ENCODE data around the gene CLIC3. TPM values are rescaled to one million over a fixed set of nuclear protein-coding genes. Genes with fewer than 3 reads are reported as not detected.

The CLIC3 gene
- polyA plus RNA-seq, 3 donors = 0.36 to 0.38 TPM; not detected in 1

DNA sequence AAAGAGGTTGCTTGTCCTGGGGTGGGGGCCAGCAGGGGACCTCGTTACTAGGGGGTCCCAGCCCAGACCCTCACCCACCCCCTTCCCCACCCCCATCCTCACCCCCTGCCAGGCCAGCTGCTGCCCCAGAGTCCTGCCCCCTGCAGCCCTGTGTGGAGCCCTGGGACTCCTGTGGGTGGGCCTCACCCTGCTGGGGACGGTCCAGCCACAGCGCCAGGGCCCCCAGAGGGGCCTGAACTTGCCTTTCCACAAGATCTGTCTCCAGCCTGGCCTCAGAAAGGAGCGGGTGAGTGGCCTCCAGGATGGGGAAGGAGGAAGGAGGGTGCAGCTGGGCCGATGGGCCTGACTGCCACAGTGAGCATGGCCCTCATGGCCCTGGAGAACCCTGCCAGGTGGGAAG, 26.6 kb downstream of the CLIC3 start:
- no peak for DNase-seq (ENCODE audit: low read depth in 3 of 3, low spot score in 2 of 3)

- no peak for DNase-seq (ENCODE audit: low read depth in 3 of 3, low spot score in 2 of 3)
Measured at GRCh38 chr9:136969150-136969549, 27.2 kb downstream of the CLIC3 start.

DNA sequence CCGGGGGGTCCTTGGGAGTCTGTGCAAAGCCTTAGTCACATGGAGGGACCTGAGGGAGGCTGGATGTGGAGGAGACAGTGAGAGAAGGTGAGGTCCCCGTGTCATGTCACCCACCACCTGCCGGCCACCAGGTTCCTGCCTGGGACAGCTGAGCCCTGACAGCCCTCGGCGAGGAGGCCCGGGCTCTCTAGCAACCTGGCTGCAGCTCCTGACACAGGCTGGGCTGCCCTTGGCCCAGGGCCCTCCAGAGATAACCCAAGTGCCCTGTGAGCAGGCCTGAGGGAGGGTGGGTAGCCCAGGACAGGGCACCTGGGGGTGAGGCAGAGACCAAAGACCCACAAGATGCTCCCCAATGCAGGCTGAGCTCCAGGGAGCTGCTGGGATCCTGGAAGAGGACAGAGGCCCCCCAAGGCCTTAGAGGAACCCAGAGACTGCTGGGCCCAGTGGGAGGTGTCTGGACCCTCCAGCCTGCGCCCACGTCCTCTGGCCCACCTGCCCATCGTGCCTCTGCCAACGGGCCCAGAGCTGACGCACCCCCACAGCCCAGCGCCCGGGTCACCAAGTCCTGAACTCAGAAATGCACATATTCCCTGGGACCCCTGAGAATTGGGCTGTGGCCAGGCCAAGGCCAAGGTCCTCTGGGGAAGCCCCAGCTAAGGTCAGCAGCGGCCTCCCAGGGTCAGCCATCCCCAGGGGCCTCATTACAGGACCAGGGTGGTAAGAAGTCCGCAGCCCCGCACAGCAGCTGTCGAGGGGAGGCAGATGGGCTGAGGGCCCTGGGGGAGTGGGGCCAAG, 27.8 kb downstream of the CLIC3 start:
- no peak for DNase-seq (ENCODE audit: low read depth in 3 of 3, low spot score in 2 of 3)

- DNase-seq (ENCODE audit: low read depth in 3 of 3, low spot score in 2 of 3) = no peak
Measured at GRCh38 chr9:136965771-136966484, 30.4 kb downstream of the CLIC3 start.

DNA sequence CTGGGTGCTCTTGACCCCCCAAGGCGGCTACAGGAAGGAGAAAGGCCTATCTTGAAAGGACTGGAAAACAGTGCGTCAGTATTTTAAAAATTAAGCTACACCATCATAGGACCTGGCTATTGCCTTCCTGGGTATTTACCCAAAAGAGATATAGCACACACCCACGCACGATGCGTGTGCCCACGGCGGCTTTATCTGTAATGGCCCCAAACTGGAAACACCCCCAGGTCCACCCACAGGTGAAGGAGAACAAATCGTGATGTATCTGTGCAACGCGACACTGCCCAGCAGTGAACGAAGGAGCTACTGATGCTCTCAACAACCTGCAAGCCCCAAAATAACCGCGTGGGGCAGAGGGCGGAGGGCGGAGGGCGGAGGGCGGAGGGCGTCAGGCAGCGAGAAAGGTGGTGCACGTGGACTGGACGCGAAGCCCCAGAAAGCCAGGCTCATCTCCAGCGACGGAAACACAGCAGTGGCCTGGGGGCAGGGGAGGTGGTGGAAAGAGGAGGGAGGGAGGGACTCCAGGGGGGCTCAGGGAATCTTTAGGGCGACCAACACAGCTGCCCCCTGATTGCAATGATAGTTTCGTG, 31.4 kb downstream of the CLIC3 start:
- no peak for DNase-seq (ENCODE audit: low read depth in 3 of 3, low spot score in 2 of 3)

DNA sequence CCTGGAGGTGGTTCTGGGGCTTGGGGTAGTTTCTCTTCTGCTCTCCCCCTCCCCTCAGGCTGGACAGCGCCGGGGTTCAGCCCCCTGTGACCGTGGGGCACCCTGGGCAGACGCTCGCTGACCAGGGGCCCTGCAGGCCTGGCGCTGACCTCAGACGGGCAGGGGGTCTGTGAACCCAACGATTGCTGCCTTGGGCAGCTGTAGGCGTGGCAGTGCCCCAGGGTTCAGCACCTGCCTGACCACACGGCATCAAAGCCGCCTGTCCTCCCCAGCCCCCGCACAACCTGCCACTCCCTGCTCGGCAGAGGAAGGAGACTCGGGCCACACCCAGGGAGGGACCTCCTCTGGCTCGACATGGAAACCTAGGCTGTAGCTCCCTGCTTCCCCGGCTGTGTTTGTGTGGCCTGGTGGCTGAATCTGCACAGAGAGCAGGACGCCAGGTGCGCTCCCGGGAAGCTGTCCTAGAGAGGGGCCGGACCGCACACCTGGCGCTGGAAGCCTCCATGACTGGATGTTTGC, 32.1 kb downstream of the CLIC3 start:
- no peak for DNase-seq (ENCODE audit: low read depth in 3 of 3, low spot score in 2 of 3)

GRCh38 chr9:136963751-136964150, 32.6 kb downstream of the CLIC3 start:
- DNase-seq (ENCODE audit: low read depth in 3 of 3, low spot score in 2 of 3) = no peak

DNA sequence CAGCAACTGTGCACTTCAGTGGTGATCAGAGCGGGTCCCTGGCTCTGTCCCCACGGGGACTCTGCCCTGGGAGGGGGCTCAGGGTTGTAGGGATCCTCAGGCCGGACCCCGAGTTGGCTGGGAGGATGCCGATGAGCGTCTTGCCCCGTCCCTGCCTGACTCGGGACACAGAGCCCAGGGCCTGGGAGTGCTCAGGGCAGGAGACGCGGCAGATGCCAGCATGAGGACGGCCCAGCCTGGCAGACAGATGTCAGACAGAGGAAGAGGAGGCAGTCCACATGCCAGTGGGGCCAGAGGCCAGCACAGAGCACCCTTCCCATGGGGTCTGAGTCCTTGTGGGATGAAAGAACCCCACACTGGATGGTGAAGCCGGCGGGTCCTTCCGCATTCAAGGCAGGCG, 33.0 kb downstream of the CLIC3 start:
- no peak for DNase-seq (ENCODE audit: low read depth in 3 of 3, low spot score in 2 of 3)

DNA sequence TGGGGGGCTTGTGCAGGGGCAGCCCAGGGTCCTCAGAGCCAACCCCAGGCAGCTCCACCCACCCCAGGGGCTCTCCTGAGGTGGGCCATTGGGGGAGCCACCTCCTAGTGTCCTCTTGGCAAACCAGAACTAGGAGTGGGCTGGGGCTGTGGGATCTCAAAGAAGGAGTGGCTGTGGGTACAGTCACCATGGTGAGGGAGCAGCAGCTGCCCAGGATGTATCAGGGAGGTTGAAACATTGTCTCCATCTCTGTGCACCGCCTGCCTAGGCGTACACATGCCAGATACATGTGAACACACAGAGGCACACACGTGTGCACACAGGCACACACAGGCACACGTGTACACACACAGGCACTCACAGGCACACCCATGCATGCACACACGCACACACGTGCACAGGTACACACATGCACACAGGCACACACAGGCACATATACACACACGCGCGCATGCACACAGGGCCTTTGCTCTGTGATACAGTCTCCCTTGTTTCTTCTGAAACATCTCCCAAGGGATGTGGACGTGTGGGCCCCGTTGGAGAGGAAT, 33.6 kb downstream of the CLIC3 start:
- DNase-seq (ENCODE audit: low read depth in 3 of 3, low spot score in 2 of 3) = no peak

DNA sequence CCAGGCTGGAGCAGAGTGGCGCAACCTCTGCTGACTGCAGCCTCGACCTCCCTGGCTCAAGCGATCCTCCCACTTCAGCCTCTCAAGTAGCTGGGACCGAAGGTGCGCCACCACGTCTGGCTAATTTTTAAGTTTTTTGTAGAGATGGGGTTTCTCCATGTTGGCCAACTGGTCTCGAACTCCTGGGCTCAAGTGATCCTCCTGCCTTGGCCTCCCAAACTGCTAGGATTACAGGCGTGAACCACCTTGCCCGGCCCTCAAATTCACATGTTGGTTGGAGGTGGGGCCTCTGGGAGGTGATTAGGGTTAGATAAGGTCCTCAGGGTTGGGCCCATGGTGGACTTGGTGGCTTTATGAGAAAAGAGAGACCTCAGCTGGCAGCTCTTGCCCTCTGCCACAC, 34.2 kb downstream of the CLIC3 start:
- DNase-seq (ENCODE audit: low read depth in 3 of 3, low spot score in 2 of 3) = no peak

- no peak for DNase-seq (ENCODE audit: low read depth in 3 of 3, low spot score in 2 of 3)
Measured at GRCh38 chr9:136961279-136962065, 34.9 kb downstream of the CLIC3 start.

DNA sequence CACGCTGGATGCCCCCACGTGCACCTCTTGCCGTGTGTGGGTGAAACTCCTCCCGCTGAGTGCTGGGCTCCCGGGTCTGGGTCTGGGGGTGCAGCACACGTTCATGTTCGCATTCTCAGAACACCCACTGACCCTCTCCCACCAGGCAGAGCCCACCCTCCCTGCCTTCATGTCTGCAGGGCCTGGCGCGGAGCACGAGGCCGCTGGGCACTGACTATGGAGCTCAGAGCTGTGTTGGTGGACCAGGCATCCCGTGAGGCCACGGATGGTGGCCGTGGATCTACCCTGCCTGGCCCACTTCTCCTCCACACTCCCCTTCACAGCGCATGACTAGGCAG, 35.5 kb downstream of the CLIC3 start:
- no peak for DNase-seq (ENCODE audit: low read depth in 3 of 3, low spot score in 2 of 3)

DNA sequence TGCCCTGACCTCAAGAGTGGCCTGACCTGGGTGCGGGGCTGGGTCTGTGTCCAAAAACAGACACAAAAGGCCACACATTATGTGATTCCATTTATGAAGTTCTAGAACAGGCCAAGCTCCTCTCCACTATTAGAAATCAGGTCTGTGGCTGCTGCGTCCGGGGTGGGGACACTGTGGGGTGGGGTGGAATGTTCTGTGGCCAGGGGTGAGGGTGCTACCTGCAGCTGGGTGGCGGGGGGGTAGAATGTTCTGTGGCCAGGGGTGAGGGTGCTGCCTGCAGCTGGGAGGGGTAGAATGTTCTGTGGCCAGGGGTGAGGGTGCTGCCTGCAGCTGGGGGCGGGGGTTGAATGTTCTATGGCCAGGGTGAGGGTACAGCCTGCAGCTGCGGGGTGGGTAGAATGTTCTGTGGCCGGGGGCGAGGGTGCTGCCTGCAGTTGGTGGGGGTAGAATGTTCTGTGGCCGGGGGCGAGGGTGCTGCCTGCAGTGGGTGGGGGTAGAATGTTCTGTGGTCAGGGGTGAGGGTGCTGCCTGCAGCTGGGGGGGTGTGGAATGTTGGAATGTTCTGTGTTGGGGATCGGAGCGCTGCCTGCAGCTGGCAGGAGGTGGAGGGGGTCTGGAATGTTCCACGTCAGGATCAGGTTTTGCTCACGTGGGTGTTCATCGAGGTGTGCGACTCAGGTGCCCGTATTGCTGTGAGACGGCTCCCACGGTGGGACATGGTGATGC, 36.0 kb downstream of the CLIC3 start:
- no peak for DNase-seq (ENCODE audit: low read depth in 3 of 3, low spot score in 2 of 3)

GRCh38 chr9:136958898-136959850, 37.2 kb downstream of the CLIC3 start:
- no peak for DNase-seq (ENCODE audit: low read depth in 3 of 3, low spot score in 2 of 3)

DNA sequence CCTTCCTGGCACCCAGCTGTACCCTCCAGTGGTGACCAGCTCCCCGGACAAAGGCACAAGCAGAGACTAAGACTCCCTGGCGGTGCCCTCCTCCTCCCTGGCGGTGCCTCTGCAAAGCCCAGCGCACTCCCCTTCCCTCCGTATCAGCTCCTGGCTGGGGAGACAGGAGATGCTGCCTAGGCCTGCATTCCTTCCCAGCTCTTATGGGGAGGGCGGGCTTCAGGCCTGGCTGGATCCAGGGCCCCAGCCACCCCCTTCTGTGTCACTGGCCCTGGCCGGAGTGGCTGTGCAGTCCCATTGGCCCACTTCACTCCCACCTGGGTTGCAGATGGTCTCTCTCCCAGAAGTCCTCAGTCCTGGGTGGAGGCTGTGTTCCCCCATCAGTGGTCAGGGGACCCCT, 37.9 kb downstream of the CLIC3 start:
- DNase-seq (ENCODE audit: low read depth in 3 of 3, low spot score in 2 of 3) = no peak

- DNase-seq (ENCODE audit: low read depth in 3 of 3, low spot score in 2 of 3) = no peak
Measured at GRCh38 chr9:136957901-136958300, 38.5 kb downstream of the CLIC3 start.

DNA sequence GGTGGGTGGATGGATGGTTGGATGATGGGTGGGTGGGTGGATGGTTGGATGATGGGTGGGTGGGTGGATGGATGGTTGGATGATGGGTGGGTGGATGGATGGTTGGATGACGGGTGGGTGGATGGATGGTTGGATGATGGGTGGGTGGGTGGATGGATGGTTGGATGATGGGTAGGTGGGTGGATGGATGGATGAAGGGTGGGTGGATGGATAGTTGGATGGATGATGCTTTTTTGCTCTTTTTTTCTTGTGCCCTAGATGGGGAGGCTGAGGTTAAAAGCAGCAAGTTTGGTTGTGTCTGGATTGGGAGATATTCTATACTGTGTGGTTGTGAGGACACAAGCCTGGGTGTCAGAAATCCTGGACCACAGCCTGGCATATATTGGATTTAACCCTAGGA, 38.9 kb downstream of the CLIC3 start:
- DNase-seq (ENCODE audit: low read depth in 3 of 3, low spot score in 2 of 3) = no peak

DNA sequence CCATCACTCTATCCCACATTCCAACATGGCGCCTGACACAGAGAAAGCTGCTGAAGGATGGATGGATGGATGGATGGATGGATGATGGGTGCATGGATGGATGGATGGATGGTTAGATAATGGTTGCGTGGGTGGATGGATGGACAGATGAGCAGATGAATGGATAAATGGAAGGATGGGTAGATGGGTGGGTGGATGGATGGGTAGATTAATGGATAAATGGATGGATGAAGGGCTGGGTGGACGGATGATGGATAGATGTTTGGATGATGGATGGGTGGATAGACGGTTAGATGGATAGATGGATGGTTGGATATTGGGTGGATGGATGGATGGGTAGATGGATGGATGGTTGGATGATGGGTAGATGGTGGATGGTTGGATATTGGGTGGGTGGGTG, 39.8 kb downstream of the CLIC3 start:
- no peak for DNase-seq (ENCODE audit: low read depth in 3 of 3, low spot score in 2 of 3)

GRCh38 chr9:136955943-136956335, 40.4 kb downstream of the CLIC3 start:
- DNase-seq (ENCODE audit: low read depth in 3 of 3, low spot score in 2 of 3) = no peak

Data from right renal cortex interstitium (tissue), 3 donors.